Stimulated activated CD8-positive, alpha-beta memory T cell treated with anti-CD3 and anti-CD28 coated beads, Interleukin-4, amount 100 ng/mL, for 4 hours (primary cell): Measurements from ENCODE around the gene MICU1.
"Not testable (repeated sequence)": the region's sequence is repeated elsewhere in the genome, so short reads cannot be mapped to it uniquely, and the experiment has no call there.

Experiments used
- DNase-seq, 2 donors: peaks; one replicate each; pipeline ENCODE4 v3.0.0-alpha.2; 2020; ENCODE audit warnings: low read depth in 2 of 2, low spot score in 1 of 2

The MICU1 gene

DNA sequence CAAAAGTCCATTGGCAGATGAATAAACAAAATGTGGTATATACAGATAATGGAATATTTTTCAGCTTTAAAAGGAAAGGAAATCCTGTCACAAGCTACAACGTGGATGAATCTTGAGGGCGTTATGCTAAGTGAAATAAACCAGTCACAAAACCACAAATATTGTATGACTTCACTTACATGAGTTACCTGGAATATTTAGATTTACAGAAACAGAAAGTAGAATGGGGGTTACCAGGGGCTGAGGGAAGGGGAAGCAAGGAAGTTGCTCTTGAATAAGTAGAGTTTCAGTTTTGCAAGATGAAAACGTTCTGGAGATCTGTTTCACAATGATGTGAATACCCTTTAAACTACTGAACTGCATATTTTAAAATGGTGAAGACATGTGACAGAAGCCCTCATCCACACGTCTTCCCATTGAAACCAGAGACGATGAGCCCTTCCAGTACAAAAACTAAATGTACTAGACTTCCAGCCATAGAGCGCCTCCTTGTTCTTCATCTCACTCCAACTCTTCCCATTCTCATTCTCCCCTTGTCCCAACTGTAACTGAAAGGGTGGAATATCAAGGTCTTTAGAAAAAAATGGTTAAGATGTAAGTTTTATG, 62.4 kb downstream of the MICU1 start:
- no peak for DNase-seq

- DNase-seq = no peak
Observed at GRCh38 chr10:72561745-72562166, 64.1 kb downstream of the MICU1 start.

DNA sequence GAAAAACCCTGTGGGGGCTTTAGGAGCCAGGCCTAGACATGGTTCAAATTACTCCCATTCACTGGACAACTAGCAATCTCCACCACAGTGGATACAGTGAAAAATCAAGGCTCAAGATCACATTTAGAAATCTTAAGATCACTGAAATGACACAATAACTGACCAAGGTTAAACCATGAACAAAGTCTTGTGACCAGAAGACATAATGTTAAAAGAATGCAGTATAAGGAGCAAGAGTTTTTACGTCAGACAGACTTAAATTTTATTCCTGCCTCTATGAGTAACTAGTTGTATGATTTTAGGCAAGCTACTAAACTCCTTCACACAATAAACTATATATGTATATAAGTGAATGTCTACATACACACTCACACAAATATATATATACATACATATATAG, 68.5 kb downstream of the MICU1 start:
- DNase-seq = no peak

- DNase-seq = no peak
Observed at GRCh38 chr10:72552857-72553256, 73.0 kb downstream of the MICU1 start.

GRCh38 chr10:72550239-72550638, 75.6 kb downstream of the MICU1 start:
- no peak for DNase-seq

GRCh38 chr10:72545546-72545945, 80.3 kb downstream of the MICU1 start:
- DNase-seq = no peak

GRCh38 chr10:72543855-72544254, 82.0 kb downstream of the MICU1 start:
- DNase-seq = not testable (repeated sequence)

- no peak for DNase-seq
Observed at GRCh38 chr10:72542396-72542815, 83.5 kb downstream of the MICU1 start.

- no peak for DNase-seq
Observed at GRCh38 chr10:72541337-72541736, 84.5 kb downstream of the MICU1 start.

DNA sequence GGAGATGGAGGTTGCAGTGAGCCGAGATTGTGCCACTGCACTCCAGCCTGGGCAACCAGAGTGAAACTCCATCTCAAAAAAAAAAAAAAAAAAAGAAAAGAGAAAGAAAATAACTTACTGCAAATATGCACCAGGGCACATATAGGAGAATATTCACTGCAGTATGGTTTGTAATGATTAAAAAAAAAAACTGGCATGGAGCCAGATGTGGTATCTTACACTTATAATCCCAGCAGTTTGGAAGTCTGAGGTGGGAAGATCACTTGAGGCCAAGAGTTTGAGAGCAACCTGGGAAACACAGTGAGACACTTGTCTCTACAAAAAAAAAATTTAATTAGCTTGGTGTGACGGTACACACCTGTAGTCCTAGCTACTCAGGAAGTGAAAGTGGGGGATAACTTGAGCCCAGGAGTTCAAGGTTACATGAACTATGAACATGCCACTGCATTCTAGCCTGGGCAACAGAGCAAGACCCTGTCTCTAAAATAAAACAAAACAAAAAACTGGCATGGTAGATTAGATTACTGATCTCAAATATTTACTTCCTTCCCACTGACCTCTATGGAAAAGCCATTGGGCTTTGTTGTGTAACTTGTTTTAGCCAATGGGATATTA, 85.6 kb downstream of the MICU1 start:
- DNase-seq = no peak

DNA sequence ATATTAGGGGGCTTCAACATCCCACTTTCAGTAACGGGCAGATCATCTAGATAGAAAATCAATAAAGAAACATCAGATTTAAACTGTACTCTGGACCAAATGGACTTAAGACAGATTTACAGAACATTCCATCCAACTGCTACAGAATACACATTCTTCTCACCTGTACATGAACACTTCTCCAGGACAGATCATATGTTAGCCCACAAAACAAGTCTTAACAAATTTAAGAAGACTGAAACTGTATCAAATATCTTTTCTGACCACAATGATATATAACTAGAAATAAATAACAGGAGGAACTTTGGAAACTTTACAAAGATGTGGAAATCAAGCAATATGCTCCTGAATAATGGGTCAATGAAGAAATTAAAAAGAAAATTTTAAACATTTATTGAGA, 86.7 kb downstream of the MICU1 start:
- no peak for DNase-seq

DNA sequence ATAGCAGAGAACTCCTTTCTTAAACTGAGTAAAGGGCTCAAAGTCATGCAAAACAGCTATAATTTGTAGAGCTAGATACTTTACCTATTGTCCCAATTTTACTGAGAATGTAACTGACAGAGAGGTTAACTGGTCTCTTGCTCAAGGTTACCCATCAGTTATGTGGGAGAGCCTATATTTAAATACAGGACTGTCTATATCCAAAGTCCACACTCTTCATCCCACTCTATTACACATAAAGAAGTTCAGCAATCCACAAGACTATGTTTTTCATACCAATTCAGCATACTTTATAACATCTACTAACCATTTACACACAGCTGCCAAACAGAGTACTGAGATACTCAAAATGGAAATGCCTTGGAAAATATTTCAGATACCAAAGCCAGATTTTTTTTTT, 100.2 kb downstream of the MICU1 start:
- no peak for DNase-seq

- no peak for DNase-seq
Observed at GRCh38 chr10:72525277-72525676, 100.6 kb downstream of the MICU1 start.

DNA sequence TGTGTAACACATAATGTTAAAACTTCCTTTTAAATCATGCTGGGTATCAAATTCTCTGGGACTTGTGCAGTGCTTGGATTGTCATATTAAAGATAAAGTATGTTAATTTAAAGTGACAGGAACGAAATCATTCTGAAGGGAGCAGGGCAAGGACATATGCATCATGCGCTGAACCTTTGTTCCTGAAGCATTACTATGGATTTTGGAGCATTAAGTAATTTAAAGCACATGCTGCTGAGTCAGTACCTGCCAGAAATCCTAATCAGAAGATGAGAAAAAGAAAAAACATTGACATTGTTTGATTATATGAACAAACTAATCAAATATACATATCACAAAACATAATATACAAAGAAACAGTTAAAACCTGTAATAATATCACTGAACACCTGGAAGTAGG, 101.4 kb downstream of the MICU1 start:
- DNase-seq = no peak

GRCh38 chr10:72523932-72524396, 101.9 kb downstream of the MICU1 start:
- DNase-seq = no peak

GRCh38 chr10:72523062-72523461, 102.8 kb downstream of the MICU1 start:
- no peak for DNase-seq

- DNase-seq = no peak
Observed at GRCh38 chr10:72517244-72517643, 108.6 kb downstream of the MICU1 start.

DNA sequence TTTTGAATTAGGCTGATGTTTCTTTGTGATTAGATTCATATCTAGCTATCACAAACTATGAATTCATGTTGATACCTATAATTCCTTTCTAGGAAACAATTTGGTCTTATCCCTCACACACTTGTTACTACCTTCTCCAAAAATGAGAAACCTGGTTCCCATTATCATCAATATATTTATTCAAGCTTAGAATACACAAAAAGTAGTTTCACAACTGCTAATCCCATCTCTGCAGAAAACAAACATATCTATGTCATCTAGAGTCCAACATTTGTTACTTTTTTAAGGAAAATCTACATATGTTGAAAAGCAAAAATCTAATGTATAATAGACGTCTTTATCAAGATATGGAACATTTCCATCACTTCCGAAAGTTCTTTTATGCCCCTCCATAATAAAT, 110.4 kb downstream of the MICU1 start:
- DNase-seq = no peak

DNA sequence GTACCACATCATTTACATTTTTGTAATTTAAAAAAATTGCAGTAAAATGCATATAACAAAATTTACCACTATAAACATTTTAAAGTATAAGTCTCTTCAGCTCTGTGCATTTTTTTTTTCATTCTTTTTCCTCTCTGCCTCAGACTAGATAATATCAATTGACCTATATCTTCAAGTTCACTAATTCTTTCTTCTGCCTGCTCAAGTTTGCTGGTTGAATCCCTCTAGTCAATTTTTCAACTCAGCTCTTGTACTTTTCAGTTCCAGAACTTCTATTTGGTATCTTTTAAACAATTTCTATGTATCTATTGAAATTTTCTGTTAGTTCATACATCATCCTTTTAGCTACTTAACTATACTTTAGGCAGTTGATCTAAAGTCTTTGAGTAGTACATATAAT, 112.0 kb downstream of the MICU1 start:
- no peak for DNase-seq

- no peak for DNase-seq
Observed at GRCh38 chr10:72511459-72511858, 114.4 kb downstream of the MICU1 start.

GRCh38 chr10:72509941-72510340, 115.9 kb downstream of the MICU1 start:
- no peak for DNase-seq

GRCh38 chr10:72509206-72509799, 116.6 kb downstream of the MICU1 start:
- no peak for DNase-seq

GRCh38 chr10:72508033-72508432, 117.8 kb downstream of the MICU1 start:
- DNase-seq = no peak
